Keratinocyte (primary cell): Measurements from ENCODE around the gene AARS2. TPM values are rescaled to one million over a fixed set of nuclear protein-coding genes. Genes with fewer than 3 reads are reported as not detected.

Experiments used
- DNase-seq: peaks from one replicate; pipeline ENCODE4 v3.0.0-alpha.2; 2011; ENCODE audit warnings: low read depth, missing footprints, low spot score
- FAIRE-seq: peaks from 2 replicates; lab custom pipeline; 2011; peaks lifted over from hg19 to GRCh38; lab: Jason Lieb, UNC
- H2AFZ ChIP-seq: 2 replicates; pipeline ENCODE4 v1.6.0; 2012; ENCODE audit warnings: low read length, control low read depth, inconsistent platforms; ENCODE audit not compliant: control insufficient read depth
- H3K27ac ChIP-seq: 2 replicates; pipeline ENCODE4 v1.5.1; 2011; ENCODE audit warnings: low read length; ENCODE audit not compliant: control insufficient read depth, insufficient read depth
- H3K27me3 ChIP-seq: 3 replicates; pipeline ENCODE4 v1.6.0; 2011; ENCODE audit warnings: low read length; ENCODE audit not compliant: control insufficient read depth, insufficient read depth; ENCODE audit errors: extremely low read depth
- H3K36me3 ChIP-seq, 2 experiments: 2 replicates in 1 of 2; 3 replicates in 1 of 2; pipeline ENCODE4 v1.5.1; 2011; ENCODE audit warnings: low read length in 2 of 2, mild to moderate bottlenecking in 1 of 2; ENCODE audit not compliant: control insufficient read depth in 2 of 2, insufficient read depth in 2 of 2; ENCODE audit errors: extremely low read depth in 1 of 2
- H3K4me1 ChIP-seq: 3 replicates; pipeline ENCODE4 v1.5.1; 2011; ENCODE audit warnings: low read length; ENCODE audit not compliant: control insufficient read depth, insufficient read depth; ENCODE audit errors: extremely low read depth
- H3K4me2 ChIP-seq: 3 replicates; pipeline ENCODE4 v1.6.0; 2011; ENCODE audit warnings: low read depth, low read length; ENCODE audit not compliant: control insufficient read depth, insufficient read depth; ENCODE audit errors: extremely low read depth
- H3K4me3 ChIP-seq, 3 experiments: fragments of 200-600 bp in 1 of 3; sonication (generic) in 1 of 3; 2 replicates in 2 of 3; 3 replicates in 1 of 3; pipeline ENCODE4 v1.5.1; 2011 to 2016; ENCODE audit warnings: low read length in 3 of 3, mild to moderate bottlenecking in 3 of 3, control low read depth in 2 of 3, inconsistent platforms in 1 of 3, low read depth in 1 of 3, mixed read lengths in 1 of 3, mixed run types in 1 of 3, moderate library complexity in 1 of 3; ENCODE audit not compliant: control insufficient read depth in 2 of 3, insufficient read depth in 2 of 3; ENCODE audit errors: extremely low read depth in 1 of 3
- H3K79me2 ChIP-seq: 2 replicates; pipeline ENCODE4 v1.6.0; 2012; ENCODE audit warnings: low read length; ENCODE audit not compliant: control insufficient read depth, insufficient read depth
- H3K9ac ChIP-seq: 3 replicates; pipeline ENCODE4 v1.6.0; 2011; ENCODE audit warnings: low read length; ENCODE audit not compliant: control insufficient read depth, insufficient read depth; ENCODE audit errors: extremely low read depth
- H3K9me1 ChIP-seq: 3 replicates; pipeline ENCODE4 v1.6.0; 2011; ENCODE audit warnings: low read length; ENCODE audit not compliant: control insufficient read depth, insufficient read depth; ENCODE audit errors: extremely low read depth
- H3K9me3 ChIP-seq: 2 replicates; pipeline ENCODE4 v1.5.1; 2012; ENCODE audit warnings: low read depth, low read length; ENCODE audit not compliant: control insufficient read depth
- H4K20me1 ChIP-seq: 3 replicates; pipeline ENCODE4 v1.6.0; 2011; ENCODE audit warnings: low read length; ENCODE audit not compliant: control insufficient read depth, insufficient read depth; ENCODE audit errors: extremely low read depth
- EZH2 ChIP-seq: IDR thresholded peaks from one replicate; pipeline ENCODE4 v1.6.1; 2012; ENCODE audit warnings: inconsistent platforms, mild to moderate bottlenecking, low read length, moderate library complexity
- dilution Hi-C: fragments of 300-500 bp; cut with MboI; formaldehyde crosslinking; loops from one replicate; pipeline ENCODE4 v1.7.0; 2020; ENCODE audit warnings: low sequenced_read_pairs; ENCODE audit not compliant: extremely low pct_ligation_motif_present
- polyA plus RNA-seq, 5 experiments: library from polyadenylated mRNA; depleted of rRNA in 3 of 5; stranded (reverse) in 3 of 5; stranded (forward) in 1 of 5; unstranded in 1 of 5; fragments of >200 nt; gene quantifications; 1 replicate in 1 of 5; 2 replicates in 3 of 5; 3 replicates in 1 of 5; pipeline versions ENCODE4 v1.2.1 to v1.2.3, GENCODE V29; 2011 to 2012; ENCODE audit warnings: missing spikeins in 2 of 5, low read depth in 1 of 5, low replicate concordance in 1 of 5
- TF ChIP-seq, protein P1 (sequence below), 3 experiments: IDR thresholded peaks in 1 of 3; conservative IDR thresholded peaks in 1 of 3; optimal IDR thresholded peaks in 1 of 3; 2 replicates in 2 of 3; 3 replicates in 1 of 3; pipeline versions ENCODE3 to v1.5.1; 2011; ENCODE audit warnings: low read length in 3 of 3, mild to moderate bottlenecking in 3 of 3, moderate library complexity in 2 of 3, control low read depth in 1 of 3, inconsistent platforms in 1 of 3; ENCODE audit not compliant: insufficient read depth in 2 of 3; ENCODE audit errors: extremely low read depth in 1 of 3

The AARS2 gene
- polyA plus RNA-seq, 1 donor (not counting 4 experiments of a cell fraction or from before 2014, with no cell fraction given), result 5.8 TPM

DNA sequence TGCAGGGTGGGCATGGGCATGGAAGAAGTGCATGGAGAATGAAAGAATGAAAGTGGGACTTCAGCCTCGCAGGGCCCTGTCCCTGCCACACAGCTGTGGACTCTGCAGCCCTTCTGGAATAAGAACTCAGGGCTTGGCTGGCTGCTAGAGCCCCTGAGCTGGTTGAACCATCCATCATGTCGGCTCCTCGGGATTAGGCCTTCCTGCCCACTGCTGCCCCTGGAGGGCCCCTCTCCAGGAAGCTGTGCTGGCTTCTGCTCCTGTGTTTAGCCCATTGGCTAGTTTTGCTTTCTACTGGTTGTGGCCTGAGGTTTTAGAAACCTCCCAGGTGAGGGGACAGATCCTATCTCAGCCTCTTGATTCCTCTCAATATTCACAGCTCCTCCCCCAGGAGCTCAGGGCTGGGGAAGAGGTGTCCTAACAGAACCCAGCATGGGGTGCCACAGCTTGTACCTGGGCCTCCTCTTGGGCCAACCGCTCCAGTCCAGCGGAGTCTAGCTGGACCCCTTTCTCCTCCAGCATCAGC, 7.9 kb downstream of the AARS2 start:
- dilution Hi-C loops, result no loop called here

DNA sequence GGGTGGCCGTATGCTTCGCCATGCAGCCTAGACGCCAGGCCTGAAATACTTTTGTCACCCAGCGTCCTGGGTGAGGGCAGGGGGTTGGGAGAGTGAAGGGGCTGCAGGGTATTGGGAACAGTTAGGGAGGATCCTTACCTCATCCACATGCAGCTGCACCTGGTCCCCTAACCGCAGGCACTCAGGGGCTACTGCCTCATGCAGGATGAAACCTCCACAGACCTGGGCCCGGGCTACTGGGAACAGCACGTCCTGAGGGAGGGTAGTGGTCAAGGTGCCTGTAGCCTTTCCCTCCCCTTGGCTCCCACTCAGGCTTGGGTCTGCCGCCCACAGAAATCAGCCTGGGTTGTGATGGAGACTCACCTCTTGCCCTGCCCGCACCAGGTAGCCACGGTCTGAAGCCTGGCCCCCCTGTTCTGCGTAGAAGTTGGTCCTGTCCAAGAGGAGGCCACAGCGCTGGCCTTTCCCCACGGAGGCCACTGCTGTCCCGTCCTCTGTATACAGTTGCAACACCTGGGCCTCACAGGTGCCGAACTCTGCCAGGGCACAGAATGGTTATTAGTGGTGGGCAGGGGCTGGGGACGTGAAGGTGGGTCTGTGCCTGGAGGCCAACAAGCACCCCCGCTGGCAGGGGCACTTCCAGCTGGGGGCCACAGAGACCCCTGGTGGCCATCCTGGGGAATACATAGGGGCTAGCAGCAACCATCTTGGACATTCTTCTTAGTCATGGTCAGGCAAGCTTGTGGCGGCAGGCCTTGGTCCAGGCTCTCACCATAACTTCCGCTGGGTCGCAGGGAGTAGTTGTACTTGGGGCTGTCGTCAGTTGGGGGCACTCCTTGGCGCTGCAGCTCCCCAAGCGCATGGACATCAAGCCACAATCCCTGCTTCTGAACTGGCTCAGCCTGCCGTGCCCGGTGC, 8.6 kb downstream of the AARS2 start:
- Histone ChIP-seq H3K79me2 (no peaks in the 10 kb centered on the region), H3K4me1 (peaks cover 9% of the 10 kb centered on the region), H4K20me1 (no peaks in the 10 kb centered on the region), H3K4me3 (no peak overlapping the region), H3K9me1 (peaks cover 2% of the 10 kb centered on the region), H3K4me2 (no peak overlapping the region), H3K27me3 (no peaks in the 10 kb centered on the region), H3K36me3 (peaks cover 51 to 59% of the 10 kb centered on the region in 2 experiments), H3K9ac (no peak overlapping the region), H3K27ac (no peak overlapping the region), H2AFZ (no peak overlapping the region), H3K9me3 (no peaks in the 10 kb centered on the region)
- DNase-seq, result no peak
- FAIRE-seq, result no peak
- TF ChIP-seq, protein P1, sequence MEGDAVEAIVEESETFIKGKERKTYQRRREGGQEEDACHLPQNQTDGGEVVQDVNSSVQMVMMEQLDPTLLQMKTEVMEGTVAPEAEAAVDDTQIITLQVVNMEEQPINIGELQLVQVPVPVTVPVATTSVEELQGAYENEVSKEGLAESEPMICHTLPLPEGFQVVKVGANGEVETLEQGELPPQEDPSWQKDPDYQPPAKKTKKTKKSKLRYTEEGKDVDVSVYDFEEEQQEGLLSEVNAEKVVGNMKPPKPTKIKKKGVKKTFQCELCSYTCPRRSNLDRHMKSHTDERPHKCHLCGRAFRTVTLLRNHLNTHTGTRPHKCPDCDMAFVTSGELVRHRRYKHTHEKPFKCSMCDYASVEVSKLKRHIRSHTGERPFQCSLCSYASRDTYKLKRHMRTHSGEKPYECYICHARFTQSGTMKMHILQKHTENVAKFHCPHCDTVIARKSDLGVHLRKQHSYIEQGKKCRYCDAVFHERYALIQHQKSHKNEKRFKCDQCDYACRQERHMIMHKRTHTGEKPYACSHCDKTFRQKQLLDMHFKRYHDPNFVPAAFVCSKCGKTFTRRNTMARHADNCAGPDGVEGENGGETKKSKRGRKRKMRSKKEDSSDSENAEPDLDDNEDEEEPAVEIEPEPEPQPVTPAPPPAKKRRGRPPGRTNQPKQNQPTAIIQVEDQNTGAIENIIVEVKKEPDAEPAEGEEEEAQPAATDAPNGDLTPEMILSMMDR (optimal IDR thresholded peaks at IDR 0.05 in 1 of 3, IDR thresholded peaks at IDR 0.05 in 1 of 3, conservative IDR thresholded peaks at IDR 0.05 in 1 of 3; ENCODE audit: extremely low read depth in 1 of 3, insufficient read depth in 2 of 3, low read length in 3 of 3), result peak; percentile 67 to 78 (median 75)
- no peak for TF ChIP-seq EZH2
- dilution Hi-C loops, result no loop called here

More for the DNA sequence above, 7.9 kb downstream of the AARS2 start:
- Histone ChIP-seq H3K27me3 (no peaks in the 10 kb centered on the region), H3K4me1 (peaks cover 11% of the 10 kb centered on the region), H3K9ac (no peak overlapping the region), H3K27ac (no peak overlapping the region), H3K36me3 (peaks cover 53 to 61% of the 10 kb centered on the region in 2 experiments), H3K4me3 (no peak overlapping the region), H3K79me2 (no peaks in the 10 kb centered on the region), H3K4me2 (no peak overlapping the region), H4K20me1 (no peaks in the 10 kb centered on the region), H2AFZ (no peak overlapping the region), H3K9me3 (no peaks in the 10 kb centered on the region), H3K9me1 (peaks cover 2% of the 10 kb centered on the region)
- FAIRE-seq (no peak), DNase-seq (no peak)
- no peak for TF ChIP-seq EZH2
- TF ChIP-seq, protein P1 (optimal IDR thresholded peaks at IDR 0.05 in 1 of 3, IDR thresholded peaks at IDR 0.05 in 1 of 3, conservative IDR thresholded peaks at IDR 0.05 in 1 of 3; ENCODE audit: extremely low read depth in 1 of 3, insufficient read depth in 2 of 3, low read length in 3 of 3), result no peak
